CD4-positive, CD25-positive, alpha-beta regulatory T cell (primary cell): ENCODE measurements around the gene LSR. TPM values are rescaled to one million over a fixed set of nuclear protein-coding genes. Genes with fewer than 3 reads are reported as not detected.

ENCODE experiments used
- ATAC-seq, 2 donors: fragments of 150-1000 bp; cut with Tn5 transposase; one replicate each; pipeline ENCODE4 v1.10.0; 2021; ENCODE audit warnings: low read depth in 2 of 2, moderate number of reproducible peaks in 2 of 2, moderate library complexity in 1 of 2
- DNase-seq, 3 donors: peaks; one replicate each; pipeline versions ENCODE4 v3.0.0 to v3.0.0-alpha.2; 2012 to 2022; ENCODE audit warnings: mixed read lengths in 1 of 3
- H3K27ac ChIP-seq: one replicate; pipeline ENCODE4 v1.7.0; 2013; ENCODE audit warnings: mild to moderate bottlenecking, low read length; ENCODE audit not compliant: insufficient read depth, poor library complexity, severe bottlenecking
- H3K27me3 ChIP-seq: one replicate; pipeline ENCODE4 v1.7.0; 2013; ENCODE audit warnings: low read length; ENCODE audit not compliant: control insufficient read depth, insufficient read depth
- H3K36me3 ChIP-seq: one replicate; pipeline ENCODE4 v1.7.0; 2013; ENCODE audit warnings: mild to moderate bottlenecking, low read length, moderate library complexity; ENCODE audit not compliant: control insufficient read depth, insufficient read depth
- H3K4me1 ChIP-seq: 2 replicates; pipeline ENCODE4 v1.7.0; 2013; ENCODE audit warnings: mild to moderate bottlenecking, low read length; ENCODE audit not compliant: insufficient read depth, control insufficient read depth, poor library complexity, severe bottlenecking
- H3K4me3 ChIP-seq: one replicate; pipeline ENCODE4 v1.7.0; 2013; ENCODE audit warnings: low read depth, mild to moderate bottlenecking, low read length, moderate library complexity
- H3K9me3 ChIP-seq, 2 experiments: 1 replicate in 1 of 2; 2 replicates in 1 of 2; pipeline ENCODE4 v1.7.0; 2013; ENCODE audit warnings: low read length in 2 of 2, mild to moderate bottlenecking in 1 of 2, moderate library complexity in 1 of 2; ENCODE audit not compliant: control insufficient read depth in 2 of 2
- H3K27ac Mint-ChIP-seq, 3 donors: one replicate each; pipeline ENCODE4 v1.8.0; 2020 to 2022; ENCODE audit warnings: mild to moderate bottlenecking in 3 of 3, mixed read lengths in 3 of 3, moderate library complexity in 2 of 3
- H3K27me3 Mint-ChIP-seq: one replicate; pipeline ENCODE4 v1.8.0; 2022; ENCODE audit warnings: mild to moderate bottlenecking, mixed read lengths
- H3K36me3 Mint-ChIP-seq: one replicate; pipeline ENCODE4 v1.8.0; 2020; ENCODE audit warnings: mixed read lengths
- H3K4me1 Mint-ChIP-seq, 4 donors: one replicate each; pipeline ENCODE4 v1.8.0; 2020 to 2022; ENCODE audit warnings: mixed read lengths in 4 of 4, mild to moderate bottlenecking in 1 of 4
- H3K4me3 Mint-ChIP-seq, 4 donors: one replicate each; pipeline ENCODE4 v1.8.0; 2020 to 2022; ENCODE audit warnings: mild to moderate bottlenecking in 4 of 4, mixed read lengths in 4 of 4, moderate library complexity in 3 of 4
- H3K9me3 Mint-ChIP-seq, 7 donors: one replicate each; pipeline ENCODE4 v1.8.0; 2020 to 2022; ENCODE audit warnings: mixed read lengths in 7 of 7, mild to moderate bottlenecking in 3 of 7, moderate library complexity in 2 of 7
- polyA plus RNA-seq, 4 donors: library from polyadenylated mRNA; unstranded; fragments of 300-500 nt; fragmentation: Illumina TruSeq; gene quantifications; one replicate each; pipeline ENCODE4 v1.2.3, GENCODE V29; 2021
- total RNA-seq: library from RNA; stranded (reverse); gene quantifications from one replicate; pipeline ENCODE4 v1.2.3, GENCODE V29; 2022

LSR gene
- total and polyA plus RNA-seq, 5 donors from 2014 or later = 28.1 to 66.1 (median 49.9) TPM

DNA sequence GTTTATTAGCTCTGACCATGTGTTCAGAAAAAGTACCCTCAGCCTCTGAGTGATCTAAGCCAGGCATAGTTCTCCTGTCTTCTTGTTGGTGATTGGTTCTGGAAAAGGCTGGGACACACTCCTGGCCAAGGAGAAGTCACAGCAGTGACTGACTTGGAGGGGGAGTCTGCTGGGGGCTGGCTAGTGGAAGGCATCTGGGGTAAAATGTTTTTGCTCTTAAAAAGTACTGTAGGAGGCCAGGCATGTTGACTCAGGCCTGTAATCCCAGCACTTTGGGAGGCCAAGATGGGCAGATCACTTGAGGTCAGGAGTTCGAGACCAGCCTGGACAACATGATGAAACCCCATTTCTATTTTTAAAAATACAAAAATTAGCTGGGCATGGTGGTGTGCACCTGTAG, 41.9 kb upstream of the LSR start:
- H3K4me3 ChIP-seq = peak overlapping the region; percentile 64
- Mint-ChIP-seq H3K27me3 (peaks cover 3% of the 10 kb centered on the region), H3K9me3 (peaks cover 0 to 4% (median 0%) of the 10 kb centered on the region in 7 donors), H3K4me3 (peak overlapping the region; percentile 61 to 84 (median 71)), H3K27ac (peak overlapping the region; percentile 98 to 99 (median 98)), H3K4me1 (peaks cover 9 to 89% (median 54%) of the 10 kb centered on the region in 4 donors), H3K36me3 (peaks cover 4% of the 10 kb centered on the region)
- H3K27me3 ChIP-seq = no peaks in the 10 kb centered on the region
- no peaks in the 10 kb centered on the region for H3K36me3 ChIP-seq
- H3K4me1 ChIP-seq = peaks cover 76% of the 10 kb centered on the region
- H3K27ac ChIP-seq = peak overlapping the region; percentile 91
- DNase-seq (no peak), ATAC-seq (no peak)
- H3K9me3 ChIP-seq = no peaks in the 10 kb centered on the region

- peak overlapping the region; percentile 5 for H3K4me3 ChIP-seq
- ATAC-seq (peak in 1 of 2 donors; percentile 3), DNase-seq (peak; percentile 45 to 69 (median 56))
- peaks cover 81% of the 10 kb centered on the region for H3K4me1 ChIP-seq
- peak overlapping the region; percentile 98 to 99 (median 98) for H3K27ac Mint-ChIP-seq
- H3K4me1 Mint-ChIP-seq = peaks cover 14 to 91% (median 60%) of the 10 kb centered on the region in 4 donors
- H3K4me3 Mint-ChIP-seq = peak overlapping the region; percentile 4 to 62 (median 38)
- peaks cover 4% of the 10 kb centered on the region for H3K36me3 Mint-ChIP-seq
- peaks cover 8% of the 10 kb centered on the region for H3K27me3 Mint-ChIP-seq
- H3K9me3 Mint-ChIP-seq = peaks cover 0 to 4% (median 0%) of the 10 kb centered on the region in 7 donors
- H3K9me3 ChIP-seq = no peaks in the 10 kb centered on the region
- peak overlapping the region; percentile 91 for H3K27ac ChIP-seq
- H3K27me3 ChIP-seq = no peaks in the 10 kb centered on the region
- H3K36me3 ChIP-seq = no peaks in the 10 kb centered on the region
Observed at GRCh38 chr19:35207391-35207871, 41.4 kb upstream of the LSR start.

DNA sequence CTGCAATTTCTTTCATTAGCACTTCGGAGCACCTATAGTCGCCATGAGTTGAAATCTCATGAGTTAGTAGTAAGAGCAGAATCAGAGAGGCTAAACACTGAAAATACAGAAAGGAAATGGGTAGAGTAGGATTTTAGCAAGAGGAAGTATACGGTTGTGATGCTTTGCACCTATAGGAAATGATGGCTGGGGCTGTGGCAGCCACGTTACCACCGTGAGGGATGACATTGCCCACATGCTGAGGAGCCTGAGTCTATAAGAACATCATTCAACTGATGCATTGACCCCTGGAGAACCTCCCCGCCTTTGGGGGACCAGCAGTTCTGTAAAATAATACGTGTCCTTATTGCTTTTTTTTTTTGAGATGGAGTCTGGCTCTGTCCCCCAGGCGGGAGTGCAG, 40.7 kb upstream of the LSR start:
- H3K36me3 Mint-ChIP-seq = peaks cover 4% of the 10 kb centered on the region
- Histone ChIP-seq H3K9me3 (no peaks in the 10 kb centered on the region), H3K27ac (peak overlapping the region; percentile 91), H3K4me1 (peaks cover 88% of the 10 kb centered on the region), H3K4me3 (peak overlapping the region; percentile 5), H3K27me3 (no peaks in the 10 kb centered on the region), H3K36me3 (no peaks in the 10 kb centered on the region)
- H3K9me3 Mint-ChIP-seq = peaks cover 0 to 4% (median 0%) of the 10 kb centered on the region in 7 donors
- peaks cover 14 to 92% (median 58%) of the 10 kb centered on the region in 4 donors for H3K4me1 Mint-ChIP-seq
- H3K27me3 Mint-ChIP-seq = peaks cover 8% of the 10 kb centered on the region
- H3K27ac Mint-ChIP-seq = peak overlapping the region; percentile 92 to 98 (median 98)
- peak overlapping the region; percentile 4 to 55 (median 38) for H3K4me3 Mint-ChIP-seq
- ATAC-seq = no peak
- DNase-seq = peak in 1 of 3 donors; percentile 49

GRCh38 chr19:35209646-35210045, 39.2 kb upstream of the LSR start:
- DNase-seq = no peak
- Mint-ChIP-seq H3K27ac (peak overlapping the region; percentile 92 to 100 (median 93)), H3K27me3 (peaks cover 8% of the 10 kb centered on the region), H3K4me1 (peaks cover 20 to 92% (median 59%) of the 10 kb centered on the region in 4 donors), H3K36me3 (peaks cover 4% of the 10 kb centered on the region), H3K4me3 (peak overlapping the region in 2 of 4 donors; percentile 17 to 46), H3K9me3 (peaks cover 0 to 4% (median 0%) of the 10 kb centered on the region in 7 donors)
- no peaks in the 10 kb centered on the region for H3K27me3 ChIP-seq
- H3K9me3 ChIP-seq = no peaks in the 10 kb centered on the region
- peak overlapping the region; percentile 96 for H3K27ac ChIP-seq
- peaks cover 90% of the 10 kb centered on the region for H3K4me1 ChIP-seq
- no peaks in the 10 kb centered on the region for H3K36me3 ChIP-seq
- H3K4me3 ChIP-seq = no peak overlapping the region
- no peak for ATAC-seq

GRCh38 chr19:35211545-35212230, 37.1 kb upstream of the LSR start:
- ATAC-seq (peak; percentile 38 to 39), DNase-seq (peak; percentile 77 to 97 (median 91))
- peak overlapping the region; percentile 96 for H3K27ac ChIP-seq
- no peaks in the 10 kb centered on the region for H3K27me3 ChIP-seq
- Mint-ChIP-seq H3K4me1 (peaks cover 14 to 92% (median 52%) of the 10 kb centered on the region in 4 donors), H3K9me3 (peaks cover 0 to 4% (median under 1%) of the 10 kb centered on the region in 7 donors), H3K27me3 (peaks cover 8% of the 10 kb centered on the region), H3K4me3 (peak overlapping the region; percentile 69 to 92 (median 81)), H3K36me3 (peaks cover 4% of the 10 kb centered on the region), H3K27ac (peak overlapping the region; percentile 100)
- H3K36me3 ChIP-seq = no peaks in the 10 kb centered on the region
- H3K4me1 ChIP-seq = peaks cover 79% of the 10 kb centered on the region
- no peaks in the 10 kb centered on the region for H3K9me3 ChIP-seq
- peak overlapping the region; percentile 67 for H3K4me3 ChIP-seq

- H3K4me1 ChIP-seq = peaks cover 74% of the 10 kb centered on the region
- peak overlapping the region; percentile 69 to 92 (median 81) for H3K4me3 Mint-ChIP-seq
- no peaks in the 10 kb centered on the region for H3K36me3 ChIP-seq
- H3K4me1 Mint-ChIP-seq = peaks cover 12 to 92% (median 48%) of the 10 kb centered on the region in 4 donors
- no peaks in the 10 kb centered on the region for H3K9me3 ChIP-seq
- peaks cover 8% of the 10 kb centered on the region for H3K27me3 Mint-ChIP-seq
- peak overlapping the region; percentile 100 for H3K27ac Mint-ChIP-seq
- ATAC-seq = no peak
- peaks cover 0 to 4% (median 2%) of the 10 kb centered on the region in 7 donors for H3K9me3 Mint-ChIP-seq
- peaks cover 4% of the 10 kb centered on the region for H3K36me3 Mint-ChIP-seq
- H3K27me3 ChIP-seq = no peaks in the 10 kb centered on the region
- no peak for DNase-seq
- peak overlapping the region; percentile 67 for H3K4me3 ChIP-seq
- peak overlapping the region; percentile 96 for H3K27ac ChIP-seq
Observed at GRCh38 chr19:35212241-35212640, 36.6 kb upstream of the LSR start.

DNA sequence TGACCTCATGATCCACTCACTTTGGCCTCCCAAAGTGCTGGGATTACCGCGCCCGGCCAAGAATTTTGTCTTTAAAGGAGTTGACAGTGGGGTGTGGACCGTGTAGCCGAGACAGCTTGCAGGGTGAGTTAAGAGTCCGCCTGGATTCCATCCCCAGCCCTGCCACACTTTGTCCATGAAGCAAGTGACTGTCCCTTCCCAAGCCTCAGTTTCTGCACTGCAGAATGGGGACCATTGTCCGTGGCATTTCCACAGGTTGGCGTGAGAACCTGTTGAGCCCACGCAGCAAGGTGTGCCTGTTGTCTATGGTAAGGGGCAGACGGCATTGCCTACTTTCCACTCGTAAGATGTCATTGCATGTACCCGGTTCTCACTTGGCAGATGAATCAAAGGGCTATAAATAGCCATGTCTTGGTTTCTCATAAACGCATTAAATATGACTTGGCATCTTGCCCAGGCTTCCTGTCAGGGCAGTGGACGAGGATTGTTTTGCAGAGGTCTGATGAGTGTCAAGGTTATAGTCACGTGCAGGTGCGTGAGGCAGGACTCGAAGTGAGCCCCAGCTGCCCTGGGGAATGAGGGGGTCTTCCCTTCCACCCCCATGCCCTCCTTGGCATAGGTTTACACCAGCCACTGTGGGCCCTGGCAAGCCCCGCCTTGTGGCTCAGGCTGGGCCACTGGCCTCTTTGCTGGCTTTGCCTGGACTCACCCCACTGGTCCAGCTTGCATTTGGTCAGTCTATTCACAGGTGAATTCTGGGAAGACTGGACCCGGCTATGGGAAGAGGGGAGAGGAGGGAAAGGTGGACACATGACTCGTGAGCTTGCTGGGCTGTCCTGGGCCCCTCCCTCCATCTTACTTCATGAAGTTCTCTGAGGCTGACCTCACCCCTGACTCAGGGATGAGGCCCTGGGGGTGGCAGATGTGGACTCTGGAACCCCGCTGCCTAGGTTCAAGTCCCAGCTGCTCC, 34.9 kb upstream of the LSR start:
- Mint-ChIP-seq H3K4me1 (peaks cover 12 to 84% (median 42%) of the 10 kb centered on the region in 4 donors), H3K36me3 (no peaks in the 10 kb centered on the region), H3K9me3 (peaks cover 0 to 3% (median 2%) of the 10 kb centered on the region in 7 donors), H3K27ac (peak overlapping the region; percentile 100), H3K4me3 (peak overlapping the region; percentile 80 to 88 (median 84)), H3K27me3 (peaks cover 8% of the 10 kb centered on the region)
- no peaks in the 10 kb centered on the region for H3K36me3 ChIP-seq
- peak overlapping the region; percentile 66 for H3K4me3 ChIP-seq
- no peaks in the 10 kb centered on the region for H3K27me3 ChIP-seq
- peaks cover 0 to under 1% of the 10 kb centered on the region in 2 experiments for H3K9me3 ChIP-seq
- peak overlapping the region; percentile 96 for H3K27ac ChIP-seq
- ATAC-seq (peak; percentile 45 to 51), DNase-seq (peak; percentile 75 to 96 (median 92))
- H3K4me1 ChIP-seq = peaks cover 59% of the 10 kb centered on the region
